NK-92 (cell line): ENCODE measurements around the gene ATMIN.
A peak's percentile ranks its signal among the peaks of the same experiment; 100 is the strongest.

ENCODE experiments used
- DNase-seq: peaks from one replicate; lab custom pipeline; 2025; ENCODE audit not compliant: unreplicated experiment; lab: John Stamatoyannopoulos, UW

The ATMIN gene

DNA sequence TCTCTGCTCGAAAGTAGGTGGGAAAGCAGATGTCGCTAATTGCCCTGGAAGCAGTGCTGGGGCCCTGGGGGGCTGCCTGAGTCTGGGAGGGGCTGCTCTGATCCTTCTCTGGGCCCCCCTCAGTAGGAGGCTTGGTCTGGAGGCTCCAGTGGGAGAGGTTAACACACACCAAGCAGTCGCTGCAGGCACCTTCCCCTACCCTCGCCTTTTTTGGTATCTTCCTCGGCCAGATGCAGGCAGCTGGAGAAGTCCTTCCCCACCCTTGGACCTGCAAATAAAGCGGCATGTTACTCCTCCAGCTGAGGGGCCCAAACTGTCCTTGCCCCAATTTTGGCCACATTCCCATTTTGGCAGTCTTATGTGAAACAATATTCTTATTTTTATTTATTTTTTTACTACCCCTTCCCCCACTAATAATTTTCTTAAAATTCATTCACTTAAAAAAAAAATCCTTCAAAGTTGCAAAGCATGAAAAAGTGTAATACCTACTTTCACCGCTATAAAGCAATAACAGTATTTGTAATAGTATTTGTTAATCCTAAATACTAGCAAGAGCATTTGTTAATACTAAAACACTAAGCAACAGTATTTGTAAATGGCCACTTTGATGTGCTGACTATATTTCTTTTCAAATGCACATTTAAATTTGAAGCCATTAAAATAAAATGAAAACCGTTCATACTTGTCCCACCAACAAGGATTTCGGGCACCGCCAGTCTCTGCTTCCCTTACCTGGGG, 26.4 kb downstream of the ATMIN start:
- no peak for DNase-seq

GRCh38 chr16:81066681-81067080, 31.0 kb downstream of the ATMIN start:
- DNase-seq = no peak

DNA sequence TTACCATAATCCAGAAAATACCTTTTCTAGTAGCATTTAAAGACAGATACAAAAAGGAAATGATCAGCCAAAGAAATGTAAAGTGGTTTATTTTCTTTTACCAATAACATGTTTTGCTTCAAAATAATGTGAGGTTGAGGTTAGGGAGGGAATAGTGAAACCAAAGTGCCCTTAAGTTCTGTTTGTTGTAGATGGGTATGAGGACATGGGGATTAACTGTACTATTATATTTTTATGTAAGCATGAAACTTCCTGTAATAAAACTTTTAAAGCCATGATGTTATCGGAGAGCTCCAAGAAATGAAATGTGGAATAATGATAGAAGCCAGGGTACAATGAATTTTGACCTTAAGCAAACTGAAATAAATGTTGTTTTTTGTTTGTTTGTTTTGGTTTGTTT, 31.5 kb downstream of the ATMIN start:
- no peak for DNase-seq

DNA sequence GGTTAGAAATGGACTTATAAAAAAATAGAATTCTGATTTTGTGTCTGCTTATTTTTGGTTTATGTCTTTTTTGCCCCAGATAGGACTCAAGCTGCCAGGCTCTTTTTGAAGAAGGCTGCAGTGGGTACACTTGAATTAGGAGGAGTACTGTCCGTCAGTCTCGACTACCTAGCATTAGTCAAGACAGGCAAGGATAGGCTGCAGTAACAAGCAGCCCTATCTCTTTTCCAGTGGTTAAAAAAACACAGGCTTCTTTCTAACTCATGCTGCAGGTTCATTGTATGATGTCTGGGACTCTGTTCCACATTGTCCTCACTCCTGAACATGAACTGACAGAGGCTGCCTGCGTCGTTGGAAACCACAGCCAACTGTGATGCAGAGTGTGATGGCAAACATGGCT, 33.4 kb downstream of the ATMIN start:
- DNase-seq = no peak

- no peak for DNase-seq
These were observed 35.3 kb downstream of the ATMIN start for GRCh38 chr16:81070979-81071378.

DNA sequence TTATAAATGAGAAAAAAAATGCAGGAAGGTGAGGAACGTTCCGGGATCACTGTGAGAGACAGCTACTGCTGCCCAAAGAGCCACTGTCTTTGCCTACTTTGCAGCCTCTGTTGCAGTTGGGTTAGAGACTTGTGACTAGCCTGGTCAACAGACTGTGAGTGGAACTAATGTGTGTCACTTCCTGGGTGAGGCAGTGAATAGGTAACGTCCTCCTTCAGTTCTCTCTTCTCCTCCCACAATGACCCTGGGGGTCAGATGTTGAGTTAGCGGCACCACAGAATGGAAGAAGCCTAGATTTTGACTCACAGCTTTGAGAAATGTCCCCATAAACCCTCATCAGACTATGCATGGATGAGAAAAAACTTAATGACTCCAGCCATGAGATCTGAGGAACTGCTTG, 36.2 kb downstream of the ATMIN start:
- DNase-seq = no peak

- no peak for DNase-seq
These were observed 38.1 kb downstream of the ATMIN start for GRCh38 chr16:81073560-81074330.

GRCh38 chr16:81076566-81077075, 41.0 kb downstream of the ATMIN start:
- DNase-seq = peak; percentile 52

DNA sequence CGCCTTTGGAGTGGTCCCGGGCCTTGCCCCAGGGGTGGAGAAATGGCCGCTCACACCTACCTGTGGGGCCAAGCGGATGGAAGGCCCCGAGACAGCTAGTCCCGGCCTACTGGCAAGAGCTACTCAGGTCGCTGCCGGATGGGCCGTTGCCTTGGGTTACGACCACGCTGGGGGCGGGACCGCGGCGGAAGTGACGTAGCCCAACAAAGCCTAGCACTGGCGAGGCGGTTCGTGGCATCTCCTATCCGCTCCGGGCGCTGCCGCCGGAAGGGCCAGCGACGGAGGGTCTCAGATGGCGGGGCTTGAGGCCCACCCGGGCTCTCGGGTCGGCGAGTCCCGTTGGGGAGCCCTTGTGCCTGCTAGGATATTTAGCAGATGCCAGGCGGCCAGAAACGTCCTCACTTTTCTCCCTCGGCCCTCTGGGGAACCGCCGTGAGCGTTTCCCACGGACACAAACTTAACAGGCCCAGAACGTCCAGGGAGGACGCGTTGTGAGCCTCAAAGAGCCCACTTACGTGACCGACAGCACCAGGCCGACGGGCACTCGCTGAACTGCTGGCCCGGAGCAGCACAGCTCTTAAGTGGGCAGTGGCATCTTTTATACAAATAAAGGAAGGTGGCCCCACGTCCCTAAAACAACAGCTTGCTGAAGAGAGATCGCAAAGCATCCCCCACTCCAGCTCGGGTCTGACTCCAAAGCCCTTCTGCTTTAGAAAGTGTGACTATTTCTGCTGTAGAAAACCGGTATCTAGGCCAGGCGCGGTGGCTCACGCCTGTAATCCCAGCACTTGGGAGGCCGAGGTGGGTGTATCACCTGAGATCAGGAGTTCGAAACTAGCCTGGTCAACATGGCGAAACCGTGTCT, 41.7 kb downstream of the ATMIN start, which contains the start of gene C16orf46:
C16orf46 (minus strand) TSS at position 163 of the 865 bp plus-strand sequence. CDS start 13,283 bp downstream, outside the sequence.
- peak; percentile 37 for DNase-seq

DNA sequence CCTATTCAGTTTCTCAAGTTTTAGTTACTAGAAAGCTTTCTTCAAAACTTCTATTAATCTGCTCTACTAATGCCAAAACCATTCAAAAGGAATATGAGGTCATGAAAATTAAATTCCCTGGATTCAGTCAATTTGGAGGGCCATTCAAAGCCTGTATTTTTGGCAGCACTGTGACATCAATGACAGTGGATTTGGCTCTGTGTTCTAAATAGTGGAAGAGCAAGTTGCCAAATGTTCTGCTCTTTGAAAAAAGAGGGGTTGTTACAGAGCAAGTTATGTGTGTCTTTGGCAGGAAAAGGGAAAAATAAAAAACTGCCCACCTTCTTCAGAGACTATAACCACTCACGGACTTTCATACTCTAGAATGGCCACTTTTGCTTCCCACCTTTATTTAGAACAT, 44.6 kb downstream of the ATMIN start:
- no peak for DNase-seq

DNA sequence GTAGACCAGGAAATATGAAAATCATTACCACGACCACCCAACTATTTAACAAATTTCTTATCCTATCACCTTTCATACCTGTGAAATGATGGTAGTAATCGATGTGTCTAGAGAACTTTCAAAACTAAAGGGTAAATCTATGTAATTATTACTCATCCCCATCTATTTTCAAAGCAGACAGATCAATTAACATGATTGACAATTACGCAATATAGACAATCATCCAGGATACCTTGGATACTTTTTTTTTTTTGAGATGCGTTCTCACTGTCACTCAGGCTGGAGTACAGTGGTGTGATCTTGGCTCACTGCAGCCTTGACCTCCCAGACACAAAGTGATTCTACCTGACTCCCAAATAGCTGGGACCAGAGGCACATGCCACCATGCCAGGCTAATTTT, 45.4 kb downstream of the ATMIN start:
- no peak for DNase-seq

GRCh38 chr16:81088836-81089235, 53.2 kb downstream of the ATMIN start:
- DNase-seq = no peak

DNA sequence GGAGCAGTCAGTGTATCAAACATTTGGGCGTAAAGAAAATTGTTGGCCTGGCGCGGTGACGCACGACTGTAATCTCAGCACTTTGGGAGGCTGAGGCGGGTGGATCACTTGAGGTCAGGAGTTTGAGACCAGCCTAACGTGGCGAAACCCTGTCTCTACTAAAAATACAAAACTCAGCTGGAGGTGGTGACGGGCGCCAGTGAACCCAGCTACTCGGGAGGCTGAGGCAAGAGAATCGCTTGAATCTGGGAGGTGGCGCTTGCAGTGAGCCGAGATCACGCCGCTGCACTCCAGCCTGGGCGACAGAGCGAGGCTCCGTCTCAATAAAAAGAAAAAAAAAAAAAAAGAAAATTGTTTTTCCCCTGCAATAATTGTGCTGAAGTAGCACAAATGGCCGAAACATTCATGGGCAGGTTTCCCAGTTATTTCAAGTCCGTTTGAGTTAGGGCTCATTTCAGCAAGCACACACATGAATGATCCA, 59.2 kb downstream of the ATMIN start:
- DNase-seq = no peak

DNA sequence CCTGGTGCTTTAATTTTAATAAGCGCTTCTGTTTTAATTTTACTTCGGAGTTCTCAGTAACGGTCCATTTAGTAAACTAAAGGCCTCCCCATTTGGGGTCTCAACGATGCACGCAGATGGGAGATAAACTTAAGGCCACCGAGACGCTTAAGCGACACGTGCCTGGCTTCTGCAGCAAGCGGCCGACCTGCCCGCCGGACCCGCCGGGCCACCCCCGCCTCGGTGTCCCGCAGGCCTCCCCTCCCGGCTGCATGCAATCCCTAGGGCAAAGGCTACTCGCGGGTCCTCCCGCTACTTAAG, 60.0 kb downstream of the ATMIN start:
- no peak for DNase-seq

- DNase-seq = peak; percentile 91
These were observed 60.5 kb downstream of the ATMIN start, which contains the start of gene GCSH for GRCh38 chr16:81095953-81096714. Gene GCSH, minus strand, starts transcription at chr16:81096395. Its CDS starts 117 bp downstream, at chr16:81096278.

- DNase-seq = no peak
These were observed 61.1 kb downstream of the ATMIN start for GRCh38 chr16:81096715-81097208.
